Activated gamma-delta T cell treated with anti-CD3 and anti-CD28 coated beads, Interleukin-2, amount 50 U/mL, for 16 hours (primary cell): ENCODE results near the gene MPZL1.

ENCODE experiments used
- DNase-seq: peaks from one replicate; pipeline ENCODE4 v3.0.0-alpha.2; 2020; ENCODE audit warnings: low read depth

The MPZL1 gene

GRCh38 chr1:167695756-167696561, 25.8 kb upstream of the MPZL1 start:
- DNase-seq: no peak

DNA sequence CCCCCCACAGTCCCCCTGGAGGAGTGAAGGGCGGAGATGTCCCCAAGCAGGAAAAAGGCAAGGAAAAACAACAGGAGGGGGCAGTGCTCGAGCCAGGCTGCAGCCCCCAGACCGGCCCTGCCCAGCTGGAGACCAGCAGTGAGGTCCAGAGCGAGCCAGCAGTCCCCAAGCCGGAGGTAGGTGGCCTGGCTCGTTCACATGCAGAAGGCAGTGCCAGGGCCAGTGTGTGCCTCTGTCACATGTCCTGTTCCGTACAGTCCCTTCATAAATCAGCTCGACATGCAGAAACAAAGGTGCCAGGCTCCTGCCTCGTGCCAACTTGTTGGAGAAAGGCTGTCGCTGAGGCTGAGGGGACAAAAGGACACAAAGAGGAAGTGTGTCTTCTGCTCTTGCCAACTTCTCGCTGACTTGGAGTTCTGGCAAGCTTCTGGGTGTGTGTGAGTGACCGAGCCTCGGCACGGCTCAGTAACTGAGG, 24.1 kb upstream of the MPZL1 start:
- no peak for DNase-seq

DNA sequence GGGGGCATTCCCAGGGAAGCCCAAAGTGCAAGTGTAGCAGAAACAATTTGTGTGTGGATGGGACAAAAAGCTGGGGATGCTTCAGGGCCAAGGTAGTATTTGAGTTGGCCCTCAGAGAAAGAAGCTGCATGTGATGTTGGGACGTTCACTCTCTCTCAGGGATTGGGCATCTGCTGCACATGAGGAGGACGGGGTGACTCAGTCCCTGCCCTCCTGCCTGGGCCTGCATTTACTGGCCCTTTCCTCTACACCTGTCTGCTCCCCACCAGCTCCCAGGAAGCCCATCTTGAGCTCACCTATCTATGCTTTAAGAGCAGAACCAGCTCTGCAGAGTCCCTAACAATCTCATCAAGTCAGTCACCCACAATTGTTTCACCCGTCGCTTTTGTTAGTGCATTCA, 23.5 kb upstream of the MPZL1 start:
- no peak for DNase-seq

DNA sequence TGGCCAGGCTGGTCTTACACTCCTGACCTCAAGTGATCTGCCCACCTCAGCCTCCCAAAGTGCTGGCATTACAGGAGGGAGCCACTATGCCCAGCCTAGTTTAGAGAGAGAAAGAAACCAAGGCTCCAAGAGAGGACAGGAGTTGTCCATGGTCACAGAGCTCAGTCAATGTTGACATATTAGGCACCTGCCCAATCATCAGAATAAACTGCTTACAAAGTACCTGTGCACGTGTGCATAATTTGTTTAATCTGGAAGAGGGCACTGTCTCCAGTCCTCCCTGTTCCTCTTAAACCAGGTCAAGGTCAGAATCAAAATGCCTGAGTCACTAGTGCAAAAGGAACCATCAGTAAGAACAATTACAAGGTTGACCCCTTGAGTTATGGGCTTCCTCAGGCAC, 20.3 kb upstream of the MPZL1 start:
- no peak for DNase-seq

- no peak for DNase-seq
Observed at GRCh38 chr1:167703557-167703956, 18.2 kb upstream of the MPZL1 start.

DNA sequence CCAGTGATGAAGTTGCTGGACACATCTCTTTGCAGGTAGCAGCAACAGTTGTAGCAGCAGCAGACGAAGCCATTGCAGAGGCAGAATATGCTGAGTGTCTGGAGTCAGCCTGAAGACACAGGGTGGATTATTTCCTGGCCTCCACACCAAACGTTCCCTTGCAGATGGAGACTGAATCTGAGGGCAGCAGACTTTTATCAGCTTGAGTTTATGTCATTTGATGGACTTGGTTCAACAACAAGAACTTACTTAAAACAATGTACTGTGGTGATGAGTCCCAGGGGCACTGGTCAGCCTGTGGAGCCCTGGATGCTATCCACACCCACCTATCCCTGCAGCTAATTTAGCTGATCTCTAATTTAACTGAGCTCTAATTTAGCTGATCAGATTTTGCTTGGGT, 17.1 kb upstream of the MPZL1 start:
- no peak for DNase-seq

DNA sequence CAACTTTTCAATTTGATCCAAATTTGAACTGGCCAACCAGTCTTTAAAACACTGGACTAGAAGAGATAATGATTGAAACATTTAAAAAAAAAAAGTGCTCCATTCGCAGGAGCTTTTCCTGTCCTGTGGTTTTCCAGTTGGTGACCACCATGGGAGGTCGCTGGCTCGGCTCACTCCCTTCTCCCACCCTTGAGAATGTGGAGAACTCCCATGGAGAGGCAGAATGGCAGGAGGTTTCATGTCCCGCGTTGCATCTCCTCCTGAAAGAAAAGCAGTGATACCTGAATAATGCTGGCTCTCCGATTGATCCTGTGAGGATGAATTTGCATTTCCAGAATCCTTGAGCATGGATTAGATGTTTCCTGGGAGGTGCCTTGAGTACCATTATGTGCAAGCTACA, 16.5 kb upstream of the MPZL1 start:
- DNase-seq: no peak

DNA sequence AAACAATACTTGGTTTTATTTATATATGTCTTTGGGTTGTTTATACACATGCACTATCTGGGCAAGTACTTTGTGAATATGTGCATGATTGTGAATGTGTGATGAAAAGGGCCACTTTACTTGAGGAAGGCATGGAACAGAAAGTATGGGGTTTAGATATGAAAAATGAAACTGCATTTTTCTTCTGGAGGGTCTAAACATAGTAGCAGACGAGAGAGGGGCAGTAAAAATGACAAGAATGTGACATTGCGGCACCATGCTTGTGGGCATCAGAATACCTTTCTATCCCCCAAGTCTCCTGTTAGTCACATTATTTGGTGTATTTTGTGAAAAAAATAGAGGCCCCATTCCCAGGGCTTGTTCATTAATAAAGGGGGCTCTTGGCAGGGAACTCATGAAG, 15.4 kb upstream of the MPZL1 start:
- DNase-seq: no peak

DNA sequence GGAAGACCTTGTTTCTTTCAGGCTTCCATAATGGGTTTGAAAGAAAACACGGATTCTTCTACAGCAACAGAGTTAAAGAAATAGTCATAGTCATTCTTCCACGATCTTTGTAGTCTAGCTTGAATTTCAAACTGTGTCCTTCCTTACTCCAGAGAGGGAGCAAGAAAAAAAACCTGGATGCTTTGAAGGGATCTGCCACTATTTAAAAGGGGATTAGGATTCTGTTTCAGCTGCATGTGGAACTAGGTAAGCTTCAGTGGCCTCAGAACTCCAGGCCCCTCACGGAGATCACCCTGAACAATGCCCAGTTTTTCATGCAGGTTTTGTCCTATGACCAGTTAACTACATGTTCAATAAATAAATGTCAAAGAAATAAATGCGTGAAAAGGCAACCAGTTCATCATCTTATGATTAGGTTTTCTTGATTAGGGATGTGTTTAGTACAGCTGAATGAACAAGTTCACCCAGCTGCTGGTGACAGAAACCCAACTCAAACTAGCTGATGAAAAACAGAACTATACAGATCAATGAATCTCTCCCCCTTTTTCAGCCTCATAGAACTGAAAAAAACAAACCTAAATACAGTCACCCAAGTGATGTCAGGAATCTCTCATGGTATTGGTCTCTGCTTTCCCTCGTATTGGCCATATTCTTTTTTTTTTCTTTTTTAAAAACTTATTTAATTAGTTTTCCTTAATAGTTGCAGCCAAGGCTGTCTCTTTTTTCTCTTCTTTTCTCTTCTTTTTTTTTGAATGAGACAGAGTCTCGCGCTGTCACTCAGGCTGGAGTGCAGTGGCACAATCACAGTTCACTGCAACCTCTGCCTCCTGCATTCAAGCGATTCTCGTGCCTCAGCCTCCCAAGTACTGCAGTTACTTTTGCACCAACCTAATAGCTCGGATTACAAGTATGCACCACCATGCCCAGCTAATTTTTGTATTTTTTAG, 14.6 kb upstream of the MPZL1 start:
- no peak for DNase-seq

DNA sequence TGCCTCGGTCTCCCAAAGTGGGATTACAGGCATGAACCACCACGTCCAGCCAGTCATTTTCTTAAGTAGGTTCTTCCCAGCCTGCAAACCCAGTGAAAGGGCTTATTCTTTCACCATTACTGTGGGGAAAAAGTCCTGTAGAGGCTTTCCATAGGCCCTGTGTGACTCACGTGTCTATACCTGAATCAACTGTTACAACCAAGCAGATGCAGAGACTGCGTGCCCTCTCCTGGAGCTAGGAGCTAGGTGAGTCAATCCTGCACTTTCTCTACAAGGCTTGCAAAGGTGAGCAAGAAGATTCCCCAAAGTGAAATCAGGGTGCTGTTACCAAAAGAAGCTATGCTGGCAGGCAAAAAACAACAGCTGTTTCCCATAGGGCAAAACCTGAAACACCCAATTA, 13.8 kb upstream of the MPZL1 start:
- DNase-seq: no peak

- DNase-seq: no peak
Observed at GRCh38 chr1:167708940-167709389, 12.8 kb upstream of the MPZL1 start.

- no peak for DNase-seq
Observed at GRCh38 chr1:167710836-167711235, 10.9 kb upstream of the MPZL1 start.

DNA sequence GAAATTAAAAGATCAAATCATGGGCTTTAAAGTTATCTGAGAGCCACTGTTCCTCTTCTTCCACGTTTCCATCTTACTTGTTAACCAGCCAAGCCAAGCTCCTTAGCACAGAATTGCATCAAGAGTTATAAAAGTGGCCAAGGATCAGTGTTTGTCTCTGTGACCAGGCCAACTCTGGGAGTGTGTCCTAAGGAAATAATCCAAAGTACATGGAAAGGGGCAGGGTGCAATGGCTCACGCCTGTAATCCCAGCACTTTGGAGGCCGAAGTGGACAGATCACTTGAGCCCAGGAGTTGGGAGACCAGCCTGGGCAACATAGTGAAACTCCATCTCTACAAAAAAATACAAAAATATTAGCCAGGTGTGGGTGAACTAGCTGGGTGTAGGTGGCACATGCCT, 10.0 kb upstream of the MPZL1 start:
- no peak for DNase-seq

DNA sequence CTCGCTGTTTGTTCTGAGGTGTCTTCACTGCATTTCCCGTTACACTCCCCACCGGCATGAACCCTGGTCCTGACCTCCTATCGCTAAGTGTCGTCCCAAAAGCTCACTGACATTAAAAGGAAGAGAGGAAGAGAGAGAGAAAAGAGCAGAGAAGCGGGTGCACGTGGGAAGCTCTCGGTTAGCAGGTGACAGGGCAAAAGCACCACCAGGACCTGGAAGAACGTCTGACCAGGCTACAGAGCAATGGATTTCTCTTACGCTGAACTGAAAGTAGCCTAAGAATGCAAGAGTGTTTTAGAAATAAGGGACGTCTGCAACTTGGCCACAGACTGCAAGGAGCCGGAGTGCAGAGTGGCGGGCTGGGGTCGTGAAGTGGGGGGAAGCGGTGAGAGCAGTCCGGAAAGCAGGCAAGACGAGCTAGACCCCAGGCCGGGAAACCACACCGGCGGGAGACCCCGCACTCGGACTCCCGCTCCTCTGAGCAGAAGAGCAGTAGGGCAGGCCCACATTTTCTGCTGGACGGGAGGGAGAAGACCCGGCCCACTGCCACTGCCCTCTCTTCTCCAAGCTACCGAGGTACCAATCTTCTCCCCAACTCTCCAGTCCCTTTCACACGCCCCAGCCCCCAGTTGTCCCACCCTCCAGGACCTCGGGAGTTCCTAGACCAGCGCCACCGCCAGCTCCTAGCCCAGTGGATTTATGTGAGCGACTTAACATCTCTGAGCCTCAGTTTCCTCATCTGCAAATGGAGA, 8.3 kb upstream of the MPZL1 start:
- DNase-seq: no peak

DNA sequence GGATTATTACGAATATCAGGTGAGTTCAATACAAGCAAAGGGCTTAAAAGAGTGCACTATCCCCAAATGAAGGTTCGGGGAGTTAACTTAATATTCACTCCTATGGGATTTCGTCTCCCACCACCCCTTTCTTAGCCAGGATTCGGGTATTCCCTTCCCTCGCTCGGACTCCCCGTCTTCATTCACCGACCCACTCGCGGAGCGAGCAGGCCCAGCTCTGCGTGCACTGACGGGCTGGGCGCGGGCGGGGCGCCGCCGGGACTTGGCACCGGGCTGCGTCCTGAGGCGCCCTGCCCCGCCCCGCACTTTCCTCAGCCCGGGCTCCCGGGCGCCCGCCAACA, 7.7 kb upstream of the MPZL1 start:
- no peak for DNase-seq

- DNase-seq: peak; percentile 82
Observed at GRCh38 chr1:167714439-167715156, 7.2 kb upstream of the MPZL1 start.

GRCh38 chr1:167715157-167715999, 6.4 kb upstream of the MPZL1 start:
- DNase-seq: peak; percentile 73

DNA sequence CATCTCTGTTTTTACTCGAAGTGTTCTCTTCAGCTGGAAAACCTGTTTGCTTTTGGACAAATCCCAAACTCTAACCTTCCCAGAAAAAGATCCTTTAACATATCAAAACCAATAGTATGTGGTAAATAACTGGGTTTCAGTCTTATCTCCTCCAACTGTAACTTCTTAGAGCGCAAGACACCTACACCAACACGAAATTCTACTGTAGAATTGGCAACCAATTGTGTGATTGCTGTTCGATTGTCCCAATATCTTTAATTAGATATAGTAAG, 5.8 kb upstream of the MPZL1 start:
- DNase-seq: no peak

- no peak for DNase-seq
Observed at GRCh38 chr1:167717351-167717750, 4.4 kb upstream of the MPZL1 start.

DNA sequence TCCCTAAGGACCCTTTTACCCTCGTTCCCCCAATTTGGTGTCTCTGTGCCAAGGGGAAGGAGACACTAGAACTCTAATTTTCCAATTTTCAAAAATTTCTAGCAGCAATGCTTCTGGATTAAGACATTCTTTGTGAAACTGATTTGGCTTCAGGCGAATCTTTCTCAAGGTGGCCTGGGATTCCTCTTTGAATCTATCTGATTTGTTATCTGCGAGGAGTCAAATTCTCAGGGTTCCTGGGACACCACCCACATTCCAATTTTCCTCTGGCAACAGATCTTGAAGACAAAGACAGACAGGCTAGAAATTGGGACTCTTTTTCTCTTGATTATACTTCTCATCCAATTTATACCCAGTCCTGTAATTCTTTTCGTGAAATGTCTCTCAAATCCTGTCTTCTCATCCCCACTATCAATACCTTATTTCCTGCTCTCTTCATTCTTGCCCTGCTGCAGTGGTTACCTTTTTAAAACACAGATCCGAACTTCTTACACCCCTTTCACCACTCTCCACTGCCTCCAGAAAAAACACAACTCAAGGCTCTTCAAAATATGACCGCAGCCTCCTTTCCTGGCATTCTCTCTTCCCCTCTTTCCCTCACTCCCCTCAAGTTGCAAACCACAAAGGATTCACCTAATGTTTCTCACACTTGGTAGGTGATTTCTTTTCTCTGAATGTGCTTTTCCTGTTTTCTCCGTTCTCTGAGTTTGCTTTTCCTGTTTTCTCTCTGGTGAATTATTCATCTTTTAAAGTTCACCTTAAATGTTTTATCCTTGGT, 2.7 kb upstream of the MPZL1 start:
- no peak for DNase-seq
